Measurements from ENCODE around the gene SYT4.

Gene SYT4

DNA sequence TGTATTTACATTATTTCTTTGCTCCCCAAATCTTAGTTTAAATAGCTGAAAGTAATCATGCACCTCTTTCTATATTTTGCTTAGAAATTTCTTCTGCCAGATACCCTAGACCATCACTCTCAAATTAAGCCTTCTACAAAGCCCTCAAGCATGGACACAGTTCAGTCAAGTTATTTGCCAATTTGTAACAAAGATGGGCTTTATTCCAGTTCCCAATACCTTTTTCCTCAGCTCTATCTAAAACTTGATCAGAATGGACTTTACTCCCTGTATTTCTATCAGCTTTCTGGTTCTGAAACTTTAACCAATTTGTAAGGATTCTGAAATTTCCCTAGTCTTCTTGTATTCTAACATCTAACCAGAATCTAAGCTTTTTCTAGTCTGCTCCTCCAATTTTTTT, 56.6 kb downstream of the SYT4 start:
- no peak for DNase-seq (ENCODE audit: low read depth)
